A673 (cell line): ENCODE measurements around the gene SPATS2. TPM values are rescaled to one million over a fixed set of nuclear protein-coding genes. Genes with fewer than 3 reads are reported as not detected.

Experiments
- BruUV-seq: library from RNA; stranded (reverse); fragments of 400-500 nt; replicated peaks from 2 replicates; lab custom pipeline; 2021; lab: Mats Ljungman, UMichigan
- CTCF ChIA-PET: fragments of 300-600 bp; sonication (Branson Sonifier 250); formaldehyde crosslinking; loops from one replicate; lab custom pipeline; 2022; ENCODE audit warnings: antibody characterized with exemption; lab: Charles Lee
- POLR2A ChIA-PET: fragments of 300-600 bp; sonication (Branson Sonifier 250); formaldehyde crosslinking; loops from one replicate; lab custom pipeline; 2022; ENCODE audit warnings: antibody characterized with exemption; ENCODE audit not compliant: low non-redundant PET; lab: Charles Lee
- DNase-seq: peaks from one replicate; pipeline ENCODE4 v3.0.0-alpha.2; 2015; ENCODE audit warnings: low spot score
- H3K27ac ChIP-seq: fragments of 200-600 bp; sonication (generic); 2 replicates; pipeline ENCODE4 v1.5.1; 2016; ENCODE audit warnings: mixed run types, low read depth, mild to moderate bottlenecking, mixed read lengths, antibody characterized with exemption, low read length; ENCODE audit not compliant: poor library complexity, severe bottlenecking
- H3K27me3 ChIP-seq: fragments of 200-600 bp; sonication (generic); replicated peaks from 2 replicates; pipeline ENCODE4 v1.6.1; 2017; ENCODE audit warnings: mixed run types, low read depth, mild to moderate bottlenecking, mixed read lengths, antibody characterized with exemption, low read length; ENCODE audit not compliant: insufficient read depth, poor library complexity
- H3K36me3 ChIP-seq: fragments of 200-600 bp; sonication (generic); 2 replicates; pipeline ENCODE4 v1.6.1; 2016; ENCODE audit warnings: mixed run types, mild to moderate bottlenecking, mixed read lengths, antibody characterized with exemption, low read length; ENCODE audit not compliant: insufficient read depth, poor library complexity, severe bottlenecking
- H3K4me1 ChIP-seq: fragments of 200-600 bp; sonication (generic); 2 replicates; pipeline ENCODE4 v1.6.1; 2017; ENCODE audit warnings: mixed run types, mild to moderate bottlenecking, mixed read lengths, antibody characterized with exemption, low read length; ENCODE audit not compliant: insufficient read depth, poor library complexity, severe bottlenecking
- H3K4me3 ChIP-seq: fragments of 200-600 bp; sonication (generic); 2 replicates; pipeline ENCODE4 v1.5.1; 2016; ENCODE audit warnings: low read depth, mixed run types, mild to moderate bottlenecking, mixed read lengths, low read length; ENCODE audit not compliant: poor library complexity, severe bottlenecking
- H3K9me3 ChIP-seq: fragments of 200-600 bp; sonication (generic); 2 replicates; pipeline ENCODE4 v1.6.1; 2016; ENCODE audit warnings: mixed run types, low read depth, mild to moderate bottlenecking, mixed read lengths, antibody characterized with exemption, low read length; ENCODE audit not compliant: poor library complexity, severe bottlenecking
- EZH2 ChIP-seq: fragments of 200-600 bp; sonication (generic); IDR thresholded peaks from 2 replicates; pipeline ENCODE4 v1.6.1; 2017; ENCODE audit warnings: borderline replicate concordance, low read depth, mild to moderate bottlenecking, mixed read lengths, antibody characterized with exemption, low read length; ENCODE audit not compliant: poor library complexity, severe bottlenecking
- intact Hi-C: fragments of 100-400 bp; cut with micrococcal nuclease; formaldehyde crosslinking; loops from one replicate; pipeline ENCODE4 v1.10.0; 2022; ENCODE audit not compliant: unreplicated experiment
- total RNA-seq: library from RNA; stranded (reverse); gene quantifications from 2 replicates; pipeline ENCODE4 v1.2.3, GENCODE V29; 2021
- TF ChIP-seq, protein P1 (sequence below): fragments of 300-800, 200-600 bp; sonication (generic); conservative IDR thresholded peaks from 2 replicates; pipeline ENCODE4 v1.5.1; 2017; ENCODE audit warnings: low read depth, mild to moderate bottlenecking, antibody characterized with exemption, low read length, moderate library complexity, mixed read lengths

SPATS2 gene
- total RNA-seq, 1 experiment from 2014 or later: 82.8 TPM

DNA sequence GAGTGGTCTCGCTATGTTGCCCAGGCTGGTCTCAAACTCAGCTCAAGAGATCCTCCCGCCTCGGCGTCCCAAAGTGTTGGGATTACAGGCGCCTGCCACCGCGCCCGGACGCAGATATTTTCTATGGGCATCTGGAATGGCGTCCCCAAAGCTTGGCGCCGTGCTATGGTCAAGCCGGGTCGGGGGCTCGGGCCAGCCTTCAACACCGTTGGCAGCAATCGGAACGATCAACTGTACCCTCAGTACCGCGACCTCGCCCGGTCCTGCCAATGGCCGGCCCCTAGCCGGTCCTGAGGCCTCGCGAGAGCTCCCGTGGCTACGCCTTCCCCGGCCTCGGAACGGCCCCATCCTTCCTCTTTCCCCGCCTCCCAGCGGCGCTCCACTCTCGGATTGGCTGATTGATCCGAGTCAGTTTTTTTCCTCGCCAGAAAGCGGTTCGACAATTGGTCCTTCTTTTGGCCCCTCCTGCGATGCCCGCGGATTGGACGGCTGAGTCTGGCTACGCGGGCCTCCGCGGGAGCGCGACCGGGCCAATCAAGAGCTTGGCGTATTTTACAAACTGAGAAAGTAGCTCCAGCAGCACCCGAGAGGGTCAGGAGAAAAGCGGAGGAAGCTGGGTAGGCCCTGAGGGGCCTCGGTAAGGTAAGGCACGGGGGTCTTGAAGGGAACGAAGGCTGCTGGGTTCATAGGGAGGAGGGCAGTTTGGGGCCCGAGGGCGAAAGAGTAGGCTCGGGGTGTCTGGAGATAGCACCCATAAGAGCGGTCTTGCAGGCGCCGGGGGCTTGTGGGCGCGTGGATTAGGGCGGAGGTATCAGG lies 44.3 kb upstream of the SPATS2 start, which contains the start of gene TROAP:
TSS of gene TROAP (plus strand) at position 548 of the 816 bp plus-strand sequence. CDS start 354 bp downstream, outside the sequence.
- peak; percentile 99 for DNase-seq
- CTCF ChIA-PET: interaction anchor here (0.5 to 2.4 kb wide), 6 partner anchors 8 to 300 kb away, joined by 3 to 12 read pairs (median 4); partner anchors contain the start of genes C1QL4 and PRPF40B
- Histone ChIP-seq H3K27ac (peak within 1 kb of the TSS; percentile 86), H3K27me3 (no peaks in the 10 kb centered on the region), H3K4me3 (peak within 1 kb of the TSS; percentile 86), H3K9me3 (no peaks in the 10 kb centered on the region), H3K36me3 (peaks cover 34% of the 10 kb centered on the region), H3K4me1 (peaks cover 13% of the 10 kb centered on the region)
- BruUV-seq: no TSS peak
- intact Hi-C loops: no loop called here
- POLR2A ChIA-PET: interaction anchor here (0.5 to 0.7 kb wide), 6 partner anchors 9 to 1311 kb away, joined by 3 to 7 read pairs (median 3); no protein-coding TSS in a partner anchor
- no peak for TF ChIP-seq EZH2
- TF ChIP-seq, protein P1, sequence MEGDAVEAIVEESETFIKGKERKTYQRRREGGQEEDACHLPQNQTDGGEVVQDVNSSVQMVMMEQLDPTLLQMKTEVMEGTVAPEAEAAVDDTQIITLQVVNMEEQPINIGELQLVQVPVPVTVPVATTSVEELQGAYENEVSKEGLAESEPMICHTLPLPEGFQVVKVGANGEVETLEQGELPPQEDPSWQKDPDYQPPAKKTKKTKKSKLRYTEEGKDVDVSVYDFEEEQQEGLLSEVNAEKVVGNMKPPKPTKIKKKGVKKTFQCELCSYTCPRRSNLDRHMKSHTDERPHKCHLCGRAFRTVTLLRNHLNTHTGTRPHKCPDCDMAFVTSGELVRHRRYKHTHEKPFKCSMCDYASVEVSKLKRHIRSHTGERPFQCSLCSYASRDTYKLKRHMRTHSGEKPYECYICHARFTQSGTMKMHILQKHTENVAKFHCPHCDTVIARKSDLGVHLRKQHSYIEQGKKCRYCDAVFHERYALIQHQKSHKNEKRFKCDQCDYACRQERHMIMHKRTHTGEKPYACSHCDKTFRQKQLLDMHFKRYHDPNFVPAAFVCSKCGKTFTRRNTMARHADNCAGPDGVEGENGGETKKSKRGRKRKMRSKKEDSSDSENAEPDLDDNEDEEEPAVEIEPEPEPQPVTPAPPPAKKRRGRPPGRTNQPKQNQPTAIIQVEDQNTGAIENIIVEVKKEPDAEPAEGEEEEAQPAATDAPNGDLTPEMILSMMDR: no peak

DNA sequence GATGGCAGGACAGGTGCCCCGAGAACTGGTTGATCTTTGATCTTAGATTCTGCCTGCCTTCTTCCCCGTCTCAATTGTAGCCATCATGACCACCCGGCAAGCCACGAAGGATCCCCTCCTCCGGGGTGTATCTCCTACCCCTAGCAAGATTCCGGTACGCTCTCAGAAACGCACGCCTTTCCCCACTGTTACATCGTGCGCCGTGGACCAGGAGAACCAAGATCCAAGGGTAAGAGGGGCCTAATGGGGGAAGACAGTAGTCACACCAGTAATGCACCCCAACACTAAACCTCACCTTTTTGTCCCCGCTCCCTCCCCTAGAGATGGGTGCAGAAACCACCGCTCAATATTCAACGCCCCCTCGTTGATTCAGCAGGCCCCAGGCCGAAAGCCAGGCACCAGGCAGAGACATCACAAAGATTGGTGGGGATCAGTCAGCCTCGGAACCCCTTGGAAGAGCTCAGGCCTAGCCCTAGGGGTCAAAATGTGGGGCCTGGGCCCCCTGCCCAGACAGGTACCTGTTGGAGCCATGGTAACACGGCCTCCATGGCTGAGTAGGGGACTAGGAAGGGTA lies 43.7 kb upstream of the SPATS2 start:
- intact Hi-C loops: no loop called here
- ChIA-PET CTCF (interaction anchor here (0.8 to 2.4 kb wide), 3 partner anchors 8 to 24 kb away, joined by 4 to 12 read pairs (median 5); no protein-coding TSS in a partner anchor), POLR2A (interaction anchor here (0.6 kb wide), 3 partner anchors 35 to 1310 kb away, joined by 3 read pairs; no protein-coding TSS in a partner anchor)
- Histone ChIP-seq H3K9me3 (no peaks in the 10 kb centered on the region), H3K27ac (peak overlapping the region; percentile 86), H3K4me3 (peak overlapping the region; percentile 86), H3K27me3 (no peaks in the 10 kb centered on the region), H3K4me1 (peaks cover 13% of the 10 kb centered on the region), H3K36me3 (peaks cover 34% of the 10 kb centered on the region)
- TF ChIP-seq, protein P1: no peak
- DNase-seq: no peak
- TSS peak; percentile 80 for BruUV-seq

DNA sequence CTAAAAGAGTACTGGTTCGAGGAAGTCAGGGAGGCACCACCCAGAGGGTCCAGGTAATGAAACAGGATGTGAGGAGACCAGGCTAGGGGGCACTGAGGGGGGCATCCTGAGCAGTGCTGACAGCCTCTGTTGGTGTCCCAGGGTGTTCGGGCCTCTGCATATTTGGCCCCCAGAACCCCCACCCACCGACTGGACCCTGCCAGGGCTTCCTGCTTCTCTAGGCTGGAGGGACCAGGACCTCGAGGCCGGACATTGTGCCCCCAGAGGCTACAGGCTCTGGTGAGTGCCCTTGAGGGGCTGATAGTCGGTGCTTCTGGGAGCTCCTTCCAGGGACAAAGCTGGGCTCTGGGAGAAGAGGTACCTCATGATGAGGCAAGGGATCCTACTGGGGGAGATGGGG lies 41.7 kb upstream of the SPATS2 start:
- ChIA-PET CTCF (no interaction called here), POLR2A (no interaction called here)
- Histone ChIP-seq H3K27ac (peak overlapping the region; percentile 7), H3K4me3 (no peak overlapping the region), H3K27me3 (no peaks in the 10 kb centered on the region), H3K9me3 (no peaks in the 10 kb centered on the region), H3K4me1 (peaks cover 13% of the 10 kb centered on the region), H3K36me3 (peaks cover 53% of the 10 kb centered on the region)
- no peak for DNase-seq
- no TSS peak for BruUV-seq
- no peak for TF ChIP-seq EZH2
- TF ChIP-seq, protein P1: no peak
- intact Hi-C loops: no loop called here
